ENCODE data around the gene RASAL1.

Gene RASAL1

DNA sequence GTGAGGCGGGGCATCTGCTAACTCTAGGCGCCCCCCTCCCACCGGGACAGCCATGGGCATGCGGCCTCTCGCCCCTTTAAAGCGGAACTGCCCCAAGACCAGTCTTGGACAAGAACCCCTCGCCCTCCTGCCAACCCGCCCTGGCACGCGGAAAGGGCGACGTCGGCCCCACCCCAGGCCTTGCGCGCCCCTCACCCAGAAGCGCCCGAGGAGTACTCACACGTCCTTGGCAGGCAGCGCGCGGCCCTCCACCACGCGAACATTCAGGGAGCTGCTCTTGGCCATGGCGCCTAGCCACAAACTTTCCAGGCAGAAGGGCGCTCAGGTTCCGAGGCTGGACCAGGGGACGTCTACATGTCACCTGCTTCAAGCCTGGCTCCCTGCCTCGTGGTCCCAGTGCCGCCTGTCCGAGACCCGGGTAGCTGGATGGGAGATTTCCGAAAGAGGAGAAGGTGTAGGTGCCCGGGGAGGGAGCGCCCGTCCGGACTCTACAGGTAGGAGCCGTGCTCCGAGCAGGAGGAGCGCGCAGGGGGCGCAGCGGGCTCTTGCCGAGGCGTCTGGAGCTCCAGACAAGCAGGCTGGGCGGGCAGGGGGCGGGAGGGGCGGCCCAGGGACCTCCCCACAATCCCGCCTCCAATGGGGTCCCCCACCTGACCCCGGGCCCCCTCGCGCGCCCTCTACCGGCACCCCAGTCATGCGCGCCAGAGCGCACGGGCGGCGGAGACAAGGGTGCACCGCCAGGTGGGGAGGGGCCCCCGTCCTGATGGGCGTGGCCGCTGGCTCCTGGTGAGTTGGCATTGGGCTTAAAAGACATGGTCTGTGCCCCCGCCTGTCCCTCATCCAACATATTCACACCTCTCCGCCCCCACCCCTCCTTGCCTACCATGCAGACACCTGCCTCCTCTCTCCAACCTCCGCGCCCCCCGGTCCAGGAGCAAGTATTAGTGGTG, at the start of gene RASAL1 (continued):
- TF ChIP-seq, protein P1, sequence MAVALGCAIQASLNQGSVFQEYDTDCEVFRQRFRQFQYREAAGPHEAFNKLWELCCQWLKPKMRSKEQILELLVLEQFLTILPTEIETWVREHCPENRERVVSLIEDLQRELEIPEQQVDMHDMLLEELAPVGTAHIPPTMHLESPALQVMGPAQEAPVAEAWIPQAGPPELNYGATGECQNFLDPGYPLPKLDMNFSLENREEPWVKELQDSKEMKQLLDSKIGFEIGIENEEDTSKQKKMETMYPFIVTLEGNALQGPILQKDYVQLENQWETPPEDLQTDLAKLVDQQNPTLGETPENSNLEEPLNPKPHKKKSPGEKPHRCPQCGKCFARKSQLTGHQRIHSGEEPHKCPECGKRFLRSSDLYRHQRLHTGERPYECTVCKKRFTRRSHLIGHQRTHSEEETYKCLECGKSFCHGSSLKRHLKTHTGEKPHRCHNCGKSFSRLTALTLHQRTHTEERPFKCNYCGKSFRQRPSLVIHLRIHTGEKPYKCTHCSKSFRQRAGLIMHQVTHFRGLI (tag by site-specific recombination; IDR thresholded peaks at IDR 0.05), result no peak
- TF ChIP-seq, protein P2, sequence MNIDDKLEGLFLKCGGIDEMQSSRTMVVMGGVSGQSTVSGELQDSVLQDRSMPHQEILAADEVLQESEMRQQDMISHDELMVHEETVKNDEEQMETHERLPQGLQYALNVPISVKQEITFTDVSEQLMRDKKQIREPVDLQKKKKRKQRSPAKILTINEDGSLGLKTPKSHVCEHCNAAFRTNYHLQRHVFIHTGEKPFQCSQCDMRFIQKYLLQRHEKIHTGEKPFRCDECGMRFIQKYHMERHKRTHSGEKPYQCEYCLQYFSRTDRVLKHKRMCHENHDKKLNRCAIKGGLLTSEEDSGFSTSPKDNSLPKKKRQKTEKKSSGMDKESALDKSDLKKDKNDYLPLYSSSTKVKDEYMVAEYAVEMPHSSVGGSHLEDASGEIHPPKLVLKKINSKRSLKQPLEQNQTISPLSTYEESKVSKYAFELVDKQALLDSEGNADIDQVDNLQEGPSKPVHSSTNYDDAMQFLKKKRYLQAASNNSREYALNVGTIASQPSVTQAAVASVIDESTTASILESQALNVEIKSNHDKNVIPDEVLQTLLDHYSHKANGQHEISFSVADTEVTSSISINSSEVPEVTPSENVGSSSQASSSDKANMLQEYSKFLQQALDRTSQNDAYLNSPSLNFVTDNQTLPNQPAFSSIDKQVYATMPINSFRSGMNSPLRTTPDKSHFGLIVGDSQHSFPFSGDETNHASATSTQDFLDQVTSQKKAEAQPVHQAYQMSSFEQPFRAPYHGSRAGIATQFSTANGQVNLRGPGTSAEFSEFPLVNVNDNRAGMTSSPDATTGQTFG (tag by site-specific recombination; IDR thresholded peaks at IDR 0.05; ENCODE audit: borderline replicate concordance), result no peak
- TF ChIP-seq SALL2 (tag by site-specific recombination; IDR thresholded peaks at IDR 0.05; ENCODE audit: borderline replicate concordance) (no peak), ZNF610 (tag by site-specific recombination; IDR thresholded peaks at IDR 0.05; ENCODE audit: borderline replicate concordance) (no peak), ZNF292 (tag by site-specific recombination; IDR thresholded peaks at IDR 0.05; ENCODE audit: borderline replicate concordance, low read depth) (no peak), ZNF274 (IDR thresholded peaks at IDR 0.05; ENCODE audit: low read length) (no peak), ZNF274 (tag by site-specific recombination; IDR thresholded peaks at IDR 0.05; ENCODE audit: borderline replicate concordance) (no peak), ZNF621 (tag by site-specific recombination; IDR thresholded peaks at IDR 0.05) (no peak), ZBTB20 (tag by site-specific recombination; IDR thresholded peaks at IDR 0.05) (peak; percentile 83), ZNF776 (tag by site-specific recombination; IDR thresholded peaks at IDR 0.05; ENCODE audit: borderline replicate concordance) (no peak), KLF7 (tag by site-specific recombination; IDR thresholded peaks at IDR 0.05; ENCODE audit: borderline replicate concordance) (0 out of 2 replicates have a peak, but pooled peaks have one; percentile 20), ZNF548 (tag by site-specific recombination; IDR thresholded peaks at IDR 0.05) (no peak), KLF9 (tag by site-specific recombination; IDR thresholded peaks at IDR 0.05; ENCODE audit: low read depth) (peak; percentile 86), ZNF747 (tag by site-specific recombination; IDR thresholded peaks at IDR 0.05) (no peak), SCRT1 (tag by site-specific recombination; IDR thresholded peaks at IDR 0.05; ENCODE audit: borderline replicate concordance) (peak; percentile 53; the same call in 1 of the 2 replicates)
- TF ChIP-seq, protein P3, sequence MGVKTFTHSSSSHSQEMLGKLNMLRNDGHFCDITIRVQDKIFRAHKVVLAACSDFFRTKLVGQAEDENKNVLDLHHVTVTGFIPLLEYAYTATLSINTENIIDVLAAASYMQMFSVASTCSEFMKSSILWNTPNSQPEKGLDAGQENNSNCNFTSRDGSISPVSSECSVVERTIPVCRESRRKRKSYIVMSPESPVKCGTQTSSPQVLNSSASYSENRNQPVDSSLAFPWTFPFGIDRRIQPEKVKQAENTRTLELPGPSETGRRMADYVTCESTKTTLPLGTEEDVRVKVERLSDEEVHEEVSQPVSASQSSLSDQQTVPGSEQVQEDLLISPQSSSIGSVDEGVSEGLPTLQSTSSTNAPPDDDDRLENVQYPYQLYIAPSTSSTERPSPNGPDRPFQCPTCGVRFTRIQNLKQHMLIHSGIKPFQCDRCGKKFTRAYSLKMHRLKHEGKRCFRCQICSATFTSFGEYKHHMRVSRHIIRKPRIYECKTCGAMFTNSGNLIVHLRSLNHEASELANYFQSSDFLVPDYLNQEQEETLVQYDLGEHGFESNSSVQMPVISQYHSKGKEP (tag by site-specific recombination; IDR thresholded peaks at IDR 0.05), result no peak
- TF ChIP-seq, protein P4, sequence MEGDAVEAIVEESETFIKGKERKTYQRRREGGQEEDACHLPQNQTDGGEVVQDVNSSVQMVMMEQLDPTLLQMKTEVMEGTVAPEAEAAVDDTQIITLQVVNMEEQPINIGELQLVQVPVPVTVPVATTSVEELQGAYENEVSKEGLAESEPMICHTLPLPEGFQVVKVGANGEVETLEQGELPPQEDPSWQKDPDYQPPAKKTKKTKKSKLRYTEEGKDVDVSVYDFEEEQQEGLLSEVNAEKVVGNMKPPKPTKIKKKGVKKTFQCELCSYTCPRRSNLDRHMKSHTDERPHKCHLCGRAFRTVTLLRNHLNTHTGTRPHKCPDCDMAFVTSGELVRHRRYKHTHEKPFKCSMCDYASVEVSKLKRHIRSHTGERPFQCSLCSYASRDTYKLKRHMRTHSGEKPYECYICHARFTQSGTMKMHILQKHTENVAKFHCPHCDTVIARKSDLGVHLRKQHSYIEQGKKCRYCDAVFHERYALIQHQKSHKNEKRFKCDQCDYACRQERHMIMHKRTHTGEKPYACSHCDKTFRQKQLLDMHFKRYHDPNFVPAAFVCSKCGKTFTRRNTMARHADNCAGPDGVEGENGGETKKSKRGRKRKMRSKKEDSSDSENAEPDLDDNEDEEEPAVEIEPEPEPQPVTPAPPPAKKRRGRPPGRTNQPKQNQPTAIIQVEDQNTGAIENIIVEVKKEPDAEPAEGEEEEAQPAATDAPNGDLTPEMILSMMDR (tag by site-specific recombination; IDR thresholded peaks at IDR 0.05), result peak; percentile 40; the same call in 1 of the 2 replicates
- TF ChIP-seq, protein P5, sequence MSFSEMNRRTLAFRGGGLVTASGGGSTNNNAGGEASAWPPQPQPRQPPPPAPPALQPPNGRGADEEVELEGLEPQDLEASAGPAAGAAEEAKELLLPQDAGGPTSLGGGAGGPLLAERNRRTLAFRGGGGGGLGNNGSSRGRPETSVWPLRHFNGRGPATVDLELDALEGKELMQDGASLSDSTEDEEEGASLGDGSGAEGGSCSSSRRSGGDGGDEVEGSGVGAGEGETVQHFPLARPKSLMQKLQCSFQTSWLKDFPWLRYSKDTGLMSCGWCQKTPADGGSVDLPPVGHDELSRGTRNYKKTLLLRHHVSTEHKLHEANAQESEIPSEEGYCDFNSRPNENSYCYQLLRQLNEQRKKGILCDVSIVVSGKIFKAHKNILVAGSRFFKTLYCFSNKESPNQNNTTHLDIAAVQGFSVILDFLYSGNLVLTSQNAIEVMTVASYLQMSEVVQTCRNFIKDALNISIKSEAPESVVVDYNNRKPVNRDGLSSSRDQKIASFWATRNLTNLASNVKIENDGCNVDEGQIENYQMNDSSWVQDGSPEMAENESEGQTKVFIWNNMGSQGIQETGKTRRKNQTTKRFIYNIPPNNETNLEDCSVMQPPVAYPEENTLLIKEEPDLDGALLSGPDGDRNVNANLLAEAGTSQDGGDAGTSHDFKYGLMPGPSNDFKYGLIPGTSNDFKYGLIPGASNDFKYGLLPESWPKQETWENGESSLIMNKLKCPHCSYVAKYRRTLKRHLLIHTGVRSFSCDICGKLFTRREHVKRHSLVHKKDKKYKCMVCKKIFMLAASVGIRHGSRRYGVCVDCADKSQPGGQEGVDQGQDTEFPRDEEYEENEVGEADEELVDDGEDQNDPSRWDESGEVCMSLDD (tag by site-specific recombination; IDR thresholded peaks at IDR 0.05), result peak; percentile 66; the same call in 1 of the 2 replicates
- TF ChIP-seq, protein P6, sequence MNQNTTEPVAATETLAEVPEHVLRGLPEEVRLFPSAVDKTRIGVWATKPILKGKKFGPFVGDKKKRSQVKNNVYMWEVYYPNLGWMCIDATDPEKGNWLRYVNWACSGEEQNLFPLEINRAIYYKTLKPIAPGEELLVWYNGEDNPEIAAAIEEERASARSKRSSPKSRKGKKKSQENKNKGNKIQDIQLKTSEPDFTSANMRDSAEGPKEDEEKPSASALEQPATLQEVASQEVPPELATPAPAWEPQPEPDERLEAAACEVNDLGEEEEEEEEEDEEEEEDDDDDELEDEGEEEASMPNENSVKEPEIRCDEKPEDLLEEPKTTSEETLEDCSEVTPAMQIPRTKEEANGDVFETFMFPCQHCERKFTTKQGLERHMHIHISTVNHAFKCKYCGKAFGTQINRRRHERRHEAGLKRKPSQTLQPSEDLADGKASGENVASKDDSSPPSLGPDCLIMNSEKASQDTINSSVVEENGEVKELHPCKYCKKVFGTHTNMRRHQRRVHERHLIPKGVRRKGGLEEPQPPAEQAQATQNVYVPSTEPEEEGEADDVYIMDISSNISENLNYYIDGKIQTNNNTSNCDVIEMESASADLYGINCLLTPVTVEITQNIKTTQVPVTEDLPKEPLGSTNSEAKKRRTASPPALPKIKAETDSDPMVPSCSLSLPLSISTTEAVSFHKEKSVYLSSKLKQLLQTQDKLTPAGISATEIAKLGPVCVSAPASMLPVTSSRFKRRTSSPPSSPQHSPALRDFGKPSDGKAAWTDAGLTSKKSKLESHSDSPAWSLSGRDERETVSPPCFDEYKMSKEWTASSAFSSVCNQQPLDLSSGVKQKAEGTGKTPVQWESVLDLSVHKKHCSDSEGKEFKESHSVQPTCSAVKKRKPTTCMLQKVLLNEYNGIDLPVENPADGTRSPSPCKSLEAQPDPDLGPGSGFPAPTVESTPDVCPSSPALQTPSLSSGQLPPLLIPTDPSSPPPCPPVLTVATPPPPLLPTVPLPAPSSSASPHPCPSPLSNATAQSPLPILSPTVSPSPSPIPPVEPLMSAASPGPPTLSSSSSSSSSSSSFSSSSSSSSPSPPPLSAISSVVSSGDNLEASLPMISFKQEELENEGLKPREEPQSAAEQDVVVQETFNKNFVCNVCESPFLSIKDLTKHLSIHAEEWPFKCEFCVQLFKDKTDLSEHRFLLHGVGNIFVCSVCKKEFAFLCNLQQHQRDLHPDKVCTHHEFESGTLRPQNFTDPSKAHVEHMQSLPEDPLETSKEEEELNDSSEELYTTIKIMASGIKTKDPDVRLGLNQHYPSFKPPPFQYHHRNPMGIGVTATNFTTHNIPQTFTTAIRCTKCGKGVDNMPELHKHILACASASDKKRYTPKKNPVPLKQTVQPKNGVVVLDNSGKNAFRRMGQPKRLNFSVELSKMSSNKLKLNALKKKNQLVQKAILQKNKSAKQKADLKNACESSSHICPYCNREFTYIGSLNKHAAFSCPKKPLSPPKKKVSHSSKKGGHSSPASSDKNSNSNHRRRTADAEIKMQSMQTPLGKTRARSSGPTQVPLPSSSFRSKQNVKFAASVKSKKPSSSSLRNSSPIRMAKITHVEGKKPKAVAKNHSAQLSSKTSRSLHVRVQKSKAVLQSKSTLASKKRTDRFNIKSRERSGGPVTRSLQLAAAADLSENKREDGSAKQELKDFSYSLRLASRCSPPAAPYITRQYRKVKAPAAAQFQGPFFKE (tag by site-specific recombination; IDR thresholded peaks at IDR 0.05; ENCODE audit: borderline replicate concordance), result no peak
